Mammary microvascular endothelial cell (primary cell): ENCODE results near the gene OR4A5. TPM values are rescaled to one million over a fixed set of nuclear protein-coding genes. Genes with fewer than 3 reads are reported as not detected.

Source experiments
- total RNA-seq: library from RNA; depleted of rRNA; stranded (reverse); fragments of >200 nt; gene quantifications from 2 replicates; pipeline ENCODE4 v1.2.3, GENCODE V29; 2015

OR4A5 gene
- total RNA-seq, result not detected in 2 replicates

GRCh38 chr11:54706532-54706931, at the start of gene OR4A5:
TSS of gene OR4A5 (plus strand) at chr11:54706832. CDS start at chr11:54706885, 53 bp downstream.

Other genes with a start within 250 kb of the OR4A5 start
- gene OR4C46, start 102.8 kb upstream of the OR4A5 start, total RNA-seq, result not detected in 2 replicates